NB4 (cell line): Measurements from ENCODE around the gene RBM46.

ENCODE experiments used
- DNase-seq: peaks from one replicate; pipeline ENCODE4 v3.0.0; 2010; ENCODE audit warnings: low read depth
- H3K4me3 ChIP-seq: one replicate; pipeline ENCODE4 v1.5.1; 2011; ENCODE audit warnings: mild to moderate bottlenecking, low read depth, low read length, moderate library complexity
- MYC ChIP-seq: IDR thresholded peaks from 2 replicates; pipeline ENCODE4 v1.6.1; 2011; ENCODE audit warnings: low read depth, low read length
- POLR2A ChIP-seq: IDR thresholded peaks from 2 replicates; pipeline ENCODE4 v1.6.1; 2011; ENCODE audit warnings: mild to moderate bottlenecking; ENCODE audit not compliant: insufficient read length; ENCODE audit errors: extremely low read depth
- TF ChIP-seq, protein P1 (sequence below): IDR thresholded peaks from one replicate; pipeline ENCODE4 v1.5.1; 2012; ENCODE audit warnings: low read depth, low read length
- TF ChIP-seq, protein P2 (sequence below): IDR thresholded peaks from 2 replicates; pipeline ENCODE4 v1.6.1; 2011; ENCODE audit warnings: low read depth, low read length

The RBM46 gene

DNA sequence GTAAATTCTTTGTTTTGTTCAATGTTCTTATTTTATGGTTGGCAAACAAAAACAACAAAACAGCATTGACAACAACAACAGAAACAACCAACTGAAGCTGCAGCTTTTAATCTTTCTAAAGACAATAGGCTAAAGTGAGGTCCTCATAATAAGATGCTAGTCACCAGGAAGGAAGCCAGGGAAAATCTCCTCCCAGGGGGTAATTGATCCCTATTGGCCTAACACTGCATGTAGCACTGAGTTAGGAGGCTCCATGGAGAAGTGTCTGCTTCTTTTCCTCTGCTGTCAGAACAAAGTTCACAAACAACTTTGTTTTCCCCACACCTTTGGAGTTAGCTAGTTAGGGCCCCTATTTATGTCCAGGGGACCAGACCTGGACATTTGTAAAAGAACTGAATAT is 42.0 kb upstream of the RBM46 start:
- no peak for TF ChIP-seq POLR2A
- TF ChIP-seq, protein P1, sequence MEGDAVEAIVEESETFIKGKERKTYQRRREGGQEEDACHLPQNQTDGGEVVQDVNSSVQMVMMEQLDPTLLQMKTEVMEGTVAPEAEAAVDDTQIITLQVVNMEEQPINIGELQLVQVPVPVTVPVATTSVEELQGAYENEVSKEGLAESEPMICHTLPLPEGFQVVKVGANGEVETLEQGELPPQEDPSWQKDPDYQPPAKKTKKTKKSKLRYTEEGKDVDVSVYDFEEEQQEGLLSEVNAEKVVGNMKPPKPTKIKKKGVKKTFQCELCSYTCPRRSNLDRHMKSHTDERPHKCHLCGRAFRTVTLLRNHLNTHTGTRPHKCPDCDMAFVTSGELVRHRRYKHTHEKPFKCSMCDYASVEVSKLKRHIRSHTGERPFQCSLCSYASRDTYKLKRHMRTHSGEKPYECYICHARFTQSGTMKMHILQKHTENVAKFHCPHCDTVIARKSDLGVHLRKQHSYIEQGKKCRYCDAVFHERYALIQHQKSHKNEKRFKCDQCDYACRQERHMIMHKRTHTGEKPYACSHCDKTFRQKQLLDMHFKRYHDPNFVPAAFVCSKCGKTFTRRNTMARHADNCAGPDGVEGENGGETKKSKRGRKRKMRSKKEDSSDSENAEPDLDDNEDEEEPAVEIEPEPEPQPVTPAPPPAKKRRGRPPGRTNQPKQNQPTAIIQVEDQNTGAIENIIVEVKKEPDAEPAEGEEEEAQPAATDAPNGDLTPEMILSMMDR: no peak
- no peak for TF ChIP-seq MYC
- TF ChIP-seq, protein P2, sequence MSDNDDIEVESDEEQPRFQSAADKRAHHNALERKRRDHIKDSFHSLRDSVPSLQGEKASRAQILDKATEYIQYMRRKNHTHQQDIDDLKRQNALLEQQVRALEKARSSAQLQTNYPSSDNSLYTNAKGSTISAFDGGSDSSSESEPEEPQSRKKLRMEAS: no peak
- no peak overlapping the region for H3K4me3 ChIP-seq
- no peak for DNase-seq

DNA sequence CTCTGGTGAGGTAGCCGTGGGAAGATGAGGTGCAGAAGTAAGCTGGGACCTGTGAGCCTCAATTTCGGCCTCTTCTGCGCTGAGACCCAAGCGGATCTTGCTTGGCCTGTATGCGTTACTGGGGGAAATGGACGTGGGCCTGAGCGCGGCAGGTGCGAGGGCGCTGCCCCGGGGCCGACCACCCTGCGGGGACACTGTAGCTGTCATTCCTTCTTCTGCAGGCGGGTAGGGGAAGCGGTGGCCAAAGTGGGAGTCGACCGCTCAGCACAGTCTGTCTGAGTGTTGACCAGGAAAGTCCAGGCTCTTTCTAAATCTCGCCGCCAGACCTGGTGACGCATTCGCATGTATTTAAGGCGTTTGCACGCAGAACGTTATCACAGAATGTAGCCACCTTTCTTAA is 40.6 kb upstream of the RBM46 start:
- no peak overlapping the region for H3K4me3 ChIP-seq
- DNase-seq: no peak
- TF ChIP-seq, protein P1: no peak
- TF ChIP-seq MYC (no peak), POLR2A (no peak)
- TF ChIP-seq, protein P2: no peak

DNA sequence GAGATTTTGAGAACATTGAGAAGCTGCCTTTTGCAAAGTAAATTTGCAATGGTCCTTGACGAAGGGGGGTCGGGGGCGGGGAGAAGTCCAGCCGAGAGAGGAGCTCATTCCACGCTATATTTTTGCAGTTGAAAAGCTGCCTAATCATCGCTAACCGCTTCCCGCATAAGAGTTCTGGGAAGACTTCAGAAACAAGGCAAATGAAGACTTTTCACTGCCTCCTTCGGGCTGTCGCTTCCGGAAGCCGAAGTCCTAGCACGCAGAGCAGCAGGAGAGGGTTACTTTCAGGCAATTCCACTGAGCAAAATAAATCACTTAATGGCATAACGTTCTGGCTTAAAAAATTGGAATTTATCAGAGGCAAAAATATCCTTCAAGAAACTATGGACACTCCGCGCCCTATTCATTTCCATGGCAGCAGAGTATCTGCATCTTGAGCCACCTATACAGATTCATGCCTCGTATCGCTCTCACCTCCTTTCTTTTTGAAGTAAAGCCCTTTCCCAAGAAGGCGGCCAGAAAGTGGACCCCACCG is 39.9 kb upstream of the RBM46 start:
- no peak for DNase-seq
- TF ChIP-seq, protein P1: no peak
- no peak for TF ChIP-seq POLR2A
- TF ChIP-seq MYC: no peak
- TF ChIP-seq, protein P2: no peak
- H3K4me3 ChIP-seq: no peak overlapping the region

DNA sequence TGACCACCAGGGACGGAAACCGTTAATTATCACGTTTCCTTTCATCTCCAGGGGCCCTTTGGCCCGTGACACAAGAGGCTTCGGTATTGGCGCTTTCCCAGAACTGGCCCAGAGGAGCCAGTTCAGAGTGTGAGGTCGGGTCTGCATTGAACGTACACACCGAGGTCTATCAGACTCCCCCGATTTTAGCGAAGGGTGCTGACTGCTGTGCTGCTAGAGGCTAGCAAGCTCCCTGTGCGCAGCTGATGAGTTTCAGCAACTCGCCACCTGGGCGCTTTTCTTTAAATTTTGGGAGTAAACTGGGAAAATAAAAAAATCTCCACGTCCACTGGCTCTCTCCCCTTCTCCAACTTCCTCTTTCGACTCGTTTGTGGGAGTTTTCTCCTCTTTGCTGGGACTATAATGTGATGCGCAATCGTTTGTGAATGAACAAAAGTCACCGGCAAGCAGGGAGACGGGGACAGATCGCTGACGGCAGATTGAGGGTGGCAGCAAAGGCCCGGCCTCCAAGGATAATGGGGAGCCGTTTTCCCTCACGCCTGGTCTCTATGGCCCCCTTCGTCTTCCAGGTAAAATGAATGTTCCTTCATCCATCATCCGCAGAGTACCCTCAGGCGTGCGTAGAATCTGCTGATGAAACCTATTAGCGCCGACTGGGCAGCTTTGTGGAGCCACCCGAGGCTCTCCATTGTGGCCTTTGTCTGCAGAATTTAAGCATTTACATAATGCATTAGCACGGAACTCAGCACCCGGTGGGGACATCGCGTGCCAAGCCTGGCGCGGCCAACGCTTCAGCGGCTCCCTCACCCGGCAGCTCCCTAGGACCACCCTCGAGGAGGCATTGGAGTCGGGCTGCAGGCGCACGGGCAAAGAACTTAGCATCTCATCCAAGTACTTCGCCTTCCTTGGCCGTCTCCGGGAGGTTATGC is 38.9 kb upstream of the RBM46 start:
- no peak overlapping the region for H3K4me3 ChIP-seq
- TF ChIP-seq, protein P2: no peak
- TF ChIP-seq POLR2A (no peak), MYC (no peak)
- TF ChIP-seq, protein P1: no peak
- no peak for DNase-seq

DNA sequence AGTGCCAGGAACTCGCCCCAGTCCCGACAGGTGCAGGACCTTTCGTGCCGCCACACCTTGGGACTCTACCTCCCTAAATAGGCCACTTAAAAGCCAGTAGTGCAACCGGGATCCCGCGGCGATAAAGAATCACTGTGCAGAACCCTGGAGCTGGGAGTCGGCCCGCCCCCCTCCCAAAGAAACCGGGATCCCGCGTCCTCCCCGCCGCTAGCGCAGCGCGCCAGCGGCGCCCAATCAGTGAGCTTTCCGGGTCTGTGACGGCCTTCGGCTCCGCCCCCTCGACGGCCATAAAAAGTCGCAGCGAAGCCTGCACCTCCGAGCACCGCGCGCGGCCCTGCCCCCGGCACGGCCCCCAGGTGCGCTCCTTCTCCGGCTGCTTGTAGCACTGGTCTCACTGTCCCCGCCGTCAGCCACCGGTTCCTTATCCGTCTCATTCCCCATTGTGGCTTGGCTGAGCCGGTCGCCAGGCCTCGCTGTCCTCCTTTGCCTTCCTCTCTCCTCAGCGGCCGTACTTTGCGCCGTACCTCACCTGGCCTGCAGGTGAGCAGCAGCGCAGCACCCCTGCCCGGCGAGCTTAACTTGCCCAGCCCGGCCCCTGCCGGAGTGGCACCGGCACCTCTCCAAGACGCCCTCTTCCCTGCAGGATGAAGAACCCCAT is 37.3 kb upstream of the RBM46 start, which contains the start of gene LRAT:
TSS of gene LRAT (plus strand) at position 318 of the 658 bp plus-strand sequence. CDS start at position 645, 327 bp downstream.
- TF ChIP-seq, protein P1: no peak
- TF ChIP-seq MYC (no peak), POLR2A (no peak)
- TF ChIP-seq, protein P2: no peak
- no peak for DNase-seq
- H3K4me3 ChIP-seq: no peak within 1 kb of the TSS
